ENCODE data around the gene HSPH1. TPM values are rescaled to one million over a fixed set of nuclear protein-coding genes. Genes with fewer than 3 reads are reported as not detected.

HSPH1 gene
- polyA plus RNA-seq, 1 experiment: 88.6 TPM

- CTCF ChIA-PET: interaction anchor here (0.7 kb wide), 1 partner anchor 40 kb away, joined by 3 read pairs; no protein-coding TSS in a partner anchor
- POLR2A ChIA-PET: no interaction called here
- no peak overlapping the region for H3K4me3 ChIP-seq (ENCODE audit: low read depth, low read length)
Observed at GRCh38 chr13:31131470-31131961, 30.2 kb downstream of the HSPH1 start.

DNA sequence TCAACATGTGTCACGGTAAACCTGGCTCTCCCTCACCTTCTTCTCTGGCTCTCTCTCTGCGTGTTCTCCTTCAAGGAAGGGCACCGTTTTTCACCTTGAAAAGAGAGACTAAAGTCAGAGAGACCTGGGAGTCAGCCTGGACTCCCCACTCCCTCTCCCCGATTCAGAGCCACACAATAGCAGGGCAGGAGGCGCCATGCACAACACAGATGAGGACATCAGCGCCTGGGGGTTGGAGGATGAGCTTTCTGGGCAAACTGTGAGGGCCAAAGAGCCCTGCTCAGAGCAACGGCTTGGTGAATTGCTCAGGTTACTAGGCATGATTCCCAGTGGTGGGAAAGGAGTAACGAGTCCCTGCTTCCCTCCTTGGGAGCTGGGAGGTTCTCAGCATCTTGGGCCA lies 32.3 kb downstream of the HSPH1 start:
- no peak overlapping the region for H3K4me3 ChIP-seq (ENCODE audit: low read depth, low read length)
- H3K27ac ChIP-seq (ENCODE audit: low read depth, low read length): no peak overlapping the region
- CTCF ChIA-PET: no interaction called here
- peaks cover 23% of the 10 kb centered on the region for H3K27me3 ChIP-seq (ENCODE audit: control insufficient read depth, insufficient read depth, low read length)
- H3K9me3 ChIP-seq (ENCODE audit: control insufficient read depth, insufficient read depth, low read length): no peaks in the 10 kb centered on the region
- DNase-seq (ENCODE audit: low read depth, low spot score): no peak
- POLR2A ChIA-PET: no interaction called here
- TF ChIP-seq CTCF (IDR thresholded peaks at IDR 0.05; ENCODE audit: low read depth, low read length): no peak

More at GRCh38 chr13:31131470-31131961, 30.2 kb downstream of the HSPH1 start:
- Histone ChIP-seq H3K27me3 (ENCODE audit: control insufficient read depth, insufficient read depth, low read length) (peaks cover 8% of the 10 kb centered on the region), H3K27ac (ENCODE audit: low read depth, low read length) (no peak overlapping the region), H3K9me3 (ENCODE audit: control insufficient read depth, insufficient read depth, low read length) (no peaks in the 10 kb centered on the region)
- TF ChIP-seq CTCF (IDR thresholded peaks at IDR 0.05; ENCODE audit: low read depth, low read length): no peak
- DNase-seq (ENCODE audit: low read depth, low spot score): no peak

DNA sequence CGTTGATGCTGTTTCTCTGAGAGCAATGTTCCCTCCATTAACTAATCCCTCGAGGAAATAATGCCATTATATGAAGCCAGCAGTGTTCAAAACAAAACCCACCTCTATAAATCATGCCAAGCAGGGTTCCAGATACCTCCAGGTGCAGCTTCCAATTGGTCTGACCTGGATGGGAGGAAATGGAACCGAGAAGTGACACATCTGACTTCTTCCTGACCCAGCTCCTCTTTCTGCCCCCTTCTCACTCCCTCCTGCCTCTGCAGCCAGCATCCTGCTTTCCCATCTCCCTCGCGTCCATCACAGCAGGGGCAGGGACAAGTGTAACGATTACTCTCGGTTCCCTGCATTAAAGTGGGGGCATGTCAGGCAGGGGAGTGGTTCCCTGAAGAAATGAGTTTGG lies 37.5 kb downstream of the HSPH1 start:
- peaks cover 65% of the 10 kb centered on the region for H3K27me3 ChIP-seq (ENCODE audit: control insufficient read depth, insufficient read depth, low read length)
- no peak overlapping the region for H3K4me3 ChIP-seq (ENCODE audit: low read depth, low read length)
- no peaks in the 10 kb centered on the region for H3K9me3 ChIP-seq (ENCODE audit: control insufficient read depth, insufficient read depth, low read length)
- CTCF ChIA-PET: interaction anchor here (0.6 kb wide), 1 partner anchor 259 kb away, joined by 3 read pairs; no protein-coding TSS in a partner anchor
- POLR2A ChIA-PET: no interaction called here
- H3K27ac ChIP-seq (ENCODE audit: low read depth, low read length): no peak overlapping the region
- no peak for DNase-seq (ENCODE audit: low read depth, low spot score)
- TF ChIP-seq CTCF (IDR thresholded peaks at IDR 0.05; ENCODE audit: low read depth, low read length): no peak

DNA sequence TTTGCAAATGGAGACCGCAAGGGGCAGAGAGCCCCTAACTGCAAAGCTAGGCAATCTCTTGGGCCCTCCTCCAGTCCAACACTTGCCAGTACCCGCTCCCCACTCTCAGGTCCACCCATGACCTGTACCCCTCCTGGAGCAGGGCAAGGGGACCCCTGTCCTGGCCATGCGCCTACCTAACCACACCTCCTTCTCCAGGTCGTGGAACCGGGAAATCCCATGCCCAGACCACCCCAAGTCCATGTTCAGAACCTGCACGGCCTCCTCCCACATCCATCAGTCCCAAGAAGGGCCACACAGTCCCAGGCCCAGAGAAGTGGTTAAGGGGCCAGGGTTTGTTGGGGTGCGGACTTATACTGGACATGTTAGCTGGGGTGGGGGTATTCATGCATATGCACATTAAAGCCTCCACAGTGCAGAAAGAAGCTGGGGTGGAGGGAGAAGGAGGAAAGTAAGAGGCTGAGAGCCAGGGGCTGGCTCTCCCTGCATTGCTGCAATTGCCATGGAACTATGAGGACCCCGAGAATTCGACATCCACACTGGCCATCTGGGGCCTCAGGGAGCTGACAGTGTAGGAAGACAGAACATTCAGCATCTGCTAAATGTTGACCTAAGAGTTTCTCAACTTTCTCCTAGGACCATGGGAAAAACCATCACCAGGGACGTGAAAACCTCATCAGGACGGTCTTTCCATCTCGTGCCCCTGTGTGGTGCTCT lies 39.0 kb downstream of the HSPH1 start:
- Histone ChIP-seq H3K27me3 (ENCODE audit: control insufficient read depth, insufficient read depth, low read length) (peaks cover 73% of the 10 kb centered on the region), H3K4me3 (ENCODE audit: low read depth, low read length) (no peak overlapping the region), H3K27ac (ENCODE audit: low read depth, low read length) (no peak overlapping the region), H3K9me3 (ENCODE audit: control insufficient read depth, insufficient read depth, low read length) (no peaks in the 10 kb centered on the region)
- TF ChIP-seq CTCF (IDR thresholded peaks at IDR 0.05; ENCODE audit: low read depth, low read length): no peak
- ChIA-PET CTCF (no interaction called here), POLR2A (no interaction called here)
- no peak for DNase-seq (ENCODE audit: low read depth, low spot score)

- POLR2A ChIA-PET: no interaction called here
- TF ChIP-seq CTCF (IDR thresholded peaks at IDR 0.05; ENCODE audit: low read depth, low read length): no peak
- H3K27ac ChIP-seq (ENCODE audit: low read depth, low read length): no peak overlapping the region
- no peak overlapping the region for H3K4me3 ChIP-seq (ENCODE audit: low read depth, low read length)
- peaks cover 77% of the 10 kb centered on the region for H3K27me3 ChIP-seq (ENCODE audit: control insufficient read depth, insufficient read depth, low read length)
- no peaks in the 10 kb centered on the region for H3K9me3 ChIP-seq (ENCODE audit: control insufficient read depth, insufficient read depth, low read length)
- no peak for DNase-seq (ENCODE audit: low read depth, low spot score)
- CTCF ChIA-PET: interaction anchor here (0.6 kb wide), 1 partner anchor 77 kb away, joined by 4 read pairs; no protein-coding TSS in a partner anchor
Observed at GRCh38 chr13:31122143-31122542, 39.6 kb downstream of the HSPH1 start.

Measured in AG04450 (cell line).